ENCODE data around the gene PARD3B.

Gene PARD3B

DNA sequence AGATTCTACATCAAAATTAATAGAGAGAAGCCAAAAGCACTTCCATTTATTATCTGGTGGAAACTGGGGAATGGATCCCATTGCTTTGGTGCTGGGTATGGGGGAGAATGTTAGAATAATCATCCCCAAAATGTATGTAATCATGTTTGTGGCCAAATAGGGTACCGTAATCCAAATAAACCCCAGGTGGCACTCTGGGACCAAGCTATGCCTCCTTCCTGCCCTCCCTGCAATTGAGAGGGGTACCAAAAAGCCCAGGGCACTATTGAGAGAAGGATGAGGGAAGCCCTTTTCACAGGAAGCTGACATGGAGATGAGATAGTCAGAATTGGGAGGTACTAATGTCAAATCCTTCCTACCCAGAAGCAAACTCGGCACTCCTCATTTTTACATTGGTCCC, 1051.3 kb downstream of the PARD3B start:
- DNase-seq: no peak

- DNase-seq: no peak
Measured at GRCh38 chr2:205605638-205606304, 1060.5 kb downstream of the PARD3B start.

DNA sequence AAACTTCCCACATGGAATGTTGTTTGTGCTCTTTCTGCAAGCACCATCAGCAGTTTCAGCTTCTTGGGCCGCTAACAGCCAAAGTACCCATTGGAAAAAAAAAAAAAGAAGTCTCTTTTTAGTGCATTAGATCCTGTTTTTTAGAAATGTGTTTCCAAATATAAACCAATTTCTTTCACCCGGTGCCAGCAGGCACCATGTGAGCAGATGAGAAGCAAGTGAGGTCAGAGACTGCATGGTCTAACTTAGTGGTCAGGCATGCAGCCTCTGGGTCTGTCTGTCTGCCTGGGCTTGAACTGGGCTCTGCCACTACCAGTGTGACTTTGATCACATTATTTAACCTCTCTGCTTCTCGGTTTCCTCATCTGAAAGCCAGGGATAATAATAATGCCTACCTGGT, 1061.9 kb downstream of the PARD3B start:
- no peak for DNase-seq

DNA sequence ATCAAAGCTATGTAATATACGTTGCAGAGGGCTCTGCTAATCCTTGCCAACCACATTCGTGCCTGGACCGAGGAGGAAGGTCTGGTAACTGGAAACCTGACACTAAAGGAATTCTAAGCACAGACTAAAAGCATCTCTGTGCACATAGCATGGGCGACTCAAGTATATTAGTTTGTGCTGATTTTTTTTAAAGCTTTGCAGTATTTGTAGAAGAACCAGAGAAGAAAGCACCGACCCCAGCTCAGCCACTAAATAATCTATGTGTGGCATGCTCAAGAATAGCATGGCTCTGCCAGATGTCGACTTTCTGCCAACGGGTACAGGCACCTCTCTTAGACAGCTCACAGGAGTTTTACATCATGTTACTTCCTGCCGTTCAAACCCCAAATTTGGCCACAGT, 1063.8 kb downstream of the PARD3B start:
- DNase-seq: no peak

DNA sequence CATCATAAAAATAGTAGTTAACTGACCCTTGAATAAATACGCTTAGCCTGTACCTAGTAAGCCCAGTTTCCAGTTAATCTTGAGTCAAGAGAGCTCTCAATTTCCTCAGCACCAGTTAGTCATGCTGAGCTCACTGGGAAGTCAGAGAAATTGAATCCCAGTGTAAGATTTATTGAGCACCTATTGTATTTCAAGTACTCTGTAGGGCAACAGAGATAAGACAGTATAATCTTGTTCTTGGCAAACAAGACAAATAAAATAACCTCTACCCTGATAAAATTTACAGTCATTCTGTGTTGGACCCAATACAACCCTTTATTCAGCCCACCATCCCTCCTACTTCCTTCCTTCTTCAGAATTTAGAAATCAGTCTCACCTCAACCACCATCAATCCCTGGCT, 1065.2 kb downstream of the PARD3B start:
- no peak for DNase-seq

DNA sequence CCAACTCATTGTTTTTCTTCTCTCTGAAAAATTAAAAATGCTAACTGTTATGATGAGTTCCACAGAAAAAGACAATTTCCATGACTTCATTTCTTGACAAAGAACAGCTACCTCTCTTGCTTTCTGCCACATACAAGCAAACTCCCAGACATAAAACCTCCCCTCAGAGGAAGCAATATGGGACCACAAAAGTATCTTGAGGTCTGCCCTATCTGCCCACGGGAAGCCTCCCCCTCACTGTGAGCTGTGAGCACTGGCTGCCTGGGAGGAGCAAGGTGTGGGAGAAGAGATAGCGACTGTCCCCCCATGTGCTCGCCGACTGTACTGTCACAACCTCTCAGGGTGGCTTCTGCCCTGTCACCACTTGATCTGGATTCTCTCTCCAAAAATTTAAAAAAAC, 1067.4 kb downstream of the PARD3B start:
- no peak for DNase-seq

- DNase-seq: no peak
Measured at GRCh38 chr2:205613970-205614559, 1068.8 kb downstream of the PARD3B start.

DNA sequence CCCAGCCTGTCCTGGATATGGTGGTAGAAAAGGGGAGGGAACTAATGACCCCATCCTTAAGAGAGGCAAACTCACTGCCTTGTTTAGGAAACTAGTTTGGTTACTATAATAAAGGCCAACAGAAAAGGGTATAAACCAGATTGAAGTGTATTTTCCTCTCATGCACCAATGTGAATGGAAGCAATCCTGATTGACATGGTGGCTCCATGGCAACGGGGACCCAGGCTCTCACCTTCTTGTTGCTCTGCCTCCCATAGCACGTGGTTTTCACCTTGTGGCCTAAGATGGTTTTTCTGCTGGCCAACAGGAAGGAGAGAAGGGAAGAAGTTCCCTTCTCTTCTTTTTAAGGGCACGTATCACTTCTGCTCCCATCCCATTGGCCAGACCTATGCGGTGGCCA, 1069.7 kb downstream of the PARD3B start:
- no peak for DNase-seq

GRCh38 chr2:205617905-205618304, 1072.6 kb downstream of the PARD3B start:
- no peak for DNase-seq

DNA sequence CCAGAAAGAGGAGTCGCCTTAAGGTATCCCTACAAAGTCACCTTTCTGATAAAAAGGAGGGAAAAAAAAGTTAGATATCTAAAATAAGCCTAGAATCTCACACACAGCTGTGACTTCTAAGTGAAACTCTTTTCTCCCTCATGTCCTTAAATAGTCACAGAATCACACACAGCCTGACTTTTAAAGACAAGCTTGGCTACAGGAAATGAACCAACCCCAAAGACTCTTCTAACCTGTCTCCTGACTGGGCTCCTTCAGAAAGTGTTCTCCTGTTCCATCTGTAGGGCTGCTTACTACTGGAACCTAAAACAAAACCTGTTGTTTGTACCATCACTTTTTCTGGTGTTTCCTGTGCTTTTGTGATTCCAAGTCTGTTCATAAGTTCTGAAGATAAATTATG, 1074.3 kb downstream of the PARD3B start:
- DNase-seq: no peak

DNA sequence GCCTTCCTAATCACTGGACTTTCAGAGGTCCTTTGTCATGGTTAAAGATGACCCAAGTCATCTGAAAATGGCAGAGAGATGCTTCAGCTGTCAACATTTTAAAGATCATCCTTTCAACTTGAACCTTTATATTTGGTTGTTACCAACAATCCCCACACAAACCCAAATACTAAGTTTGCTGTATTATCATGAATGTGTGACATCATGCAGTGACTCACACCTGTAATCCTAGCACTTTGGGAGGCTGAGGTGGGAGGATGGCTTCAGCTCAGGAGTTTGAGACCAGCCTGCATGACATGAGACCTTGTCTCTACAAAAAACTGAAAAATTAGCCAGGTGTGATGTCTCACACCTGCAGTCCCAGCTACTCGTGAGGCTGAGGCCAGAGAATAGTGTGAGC, 1081.8 kb downstream of the PARD3B start:
- DNase-seq: no peak

DNA sequence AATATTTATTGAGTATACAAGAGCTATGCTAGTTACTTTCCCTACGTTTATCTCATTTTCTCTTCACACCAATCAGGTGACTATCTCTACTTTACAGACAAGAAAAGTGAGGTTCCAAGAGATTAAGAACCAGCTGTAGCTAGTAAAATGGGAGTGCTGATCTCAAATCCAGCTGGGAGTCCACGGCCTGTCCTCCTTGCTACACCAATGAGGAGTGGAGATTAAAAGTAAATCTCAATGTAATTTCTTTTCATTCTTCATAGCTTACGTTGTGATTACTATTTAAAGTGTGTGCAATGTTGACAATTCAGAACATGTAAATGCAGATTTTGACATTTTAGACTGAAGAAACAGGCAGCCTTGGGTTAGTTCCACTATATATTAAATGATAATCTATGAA, 1083.1 kb downstream of the PARD3B start:
- DNase-seq: no peak

- no peak for DNase-seq
Measured at GRCh38 chr2:205629091-205629776, 1084.0 kb downstream of the PARD3B start.

DNA sequence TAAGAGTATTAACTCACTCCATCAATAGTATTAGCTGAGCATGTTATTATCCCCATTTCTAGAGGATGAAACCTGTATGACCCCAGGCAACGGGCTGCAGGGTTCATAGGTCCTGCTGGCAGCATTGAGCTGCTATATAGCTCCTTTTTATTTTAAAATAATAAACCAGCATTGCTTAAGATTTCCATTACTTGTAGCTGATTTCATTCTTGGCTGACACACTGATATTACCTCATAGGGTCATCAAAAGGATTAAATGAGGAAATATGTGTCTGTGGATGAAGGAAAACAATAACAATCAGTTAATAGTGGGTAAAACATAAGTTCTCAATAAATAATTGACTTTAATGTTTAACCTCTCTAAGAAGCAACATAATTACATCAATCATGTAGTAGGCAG, 1088.7 kb downstream of the PARD3B start:
- DNase-seq: no peak

GRCh38 chr2:205636549-205637319, 1091.5 kb downstream of the PARD3B start:
- DNase-seq: no peak

DNA sequence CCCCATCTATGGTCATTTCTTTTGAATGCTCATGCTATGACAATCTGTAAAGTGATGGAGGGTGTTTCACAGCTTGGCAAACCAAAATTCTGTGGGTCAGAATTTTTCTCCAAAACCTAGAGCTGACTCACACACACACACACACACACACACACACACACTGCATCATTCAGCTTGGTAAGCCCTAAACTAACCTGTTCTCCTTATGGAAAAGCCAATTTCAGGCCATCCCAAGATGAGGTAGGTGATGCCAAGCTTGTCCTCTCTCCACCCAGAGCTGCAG, 1092.0 kb downstream of the PARD3B start:
- DNase-seq: no peak

DNA sequence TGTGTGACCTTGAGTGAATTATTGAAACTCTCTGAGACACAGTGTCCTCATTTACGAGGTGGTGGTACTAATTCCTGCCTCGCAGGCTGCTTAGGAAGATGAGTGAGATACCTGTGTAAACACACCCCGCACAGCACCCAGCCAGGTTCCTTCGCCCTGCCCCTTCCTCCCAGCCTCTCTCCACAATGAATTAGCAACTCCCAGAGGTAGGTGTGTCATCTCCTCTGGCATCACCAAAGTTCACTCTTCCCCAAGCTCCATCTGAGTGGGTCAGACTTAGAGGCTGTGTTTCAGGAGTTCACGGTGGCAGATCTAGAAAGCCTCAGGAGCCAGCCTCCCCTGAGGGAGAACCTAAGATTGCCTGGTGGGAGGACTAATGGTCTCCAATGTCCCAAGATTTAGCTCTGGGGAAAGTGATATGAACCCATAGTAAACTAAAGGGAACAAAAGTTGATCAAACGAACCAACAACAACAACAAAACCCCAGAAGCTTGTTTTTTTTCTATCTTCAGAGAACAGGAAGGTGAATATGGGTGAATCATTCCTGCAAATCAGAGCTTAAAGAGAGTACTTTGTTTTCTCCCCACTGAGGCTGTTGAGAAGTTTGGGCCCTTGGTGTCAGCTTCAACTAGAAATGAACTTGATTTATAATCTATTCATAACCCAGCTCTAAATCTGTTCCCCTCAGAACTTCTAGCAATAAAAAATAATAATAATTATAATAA, 1092.7 kb downstream of the PARD3B start:
- no peak for DNase-seq

- DNase-seq: no peak
Measured at GRCh38 chr2:205640716-205641115, 1095.4 kb downstream of the PARD3B start.

GRCh38 chr2:205642599-205643356, 1097.5 kb downstream of the PARD3B start:
- DNase-seq: no peak

- DNase-seq: no peak
Measured at GRCh38 chr2:205643391-205643885, 1098.2 kb downstream of the PARD3B start.

DNA sequence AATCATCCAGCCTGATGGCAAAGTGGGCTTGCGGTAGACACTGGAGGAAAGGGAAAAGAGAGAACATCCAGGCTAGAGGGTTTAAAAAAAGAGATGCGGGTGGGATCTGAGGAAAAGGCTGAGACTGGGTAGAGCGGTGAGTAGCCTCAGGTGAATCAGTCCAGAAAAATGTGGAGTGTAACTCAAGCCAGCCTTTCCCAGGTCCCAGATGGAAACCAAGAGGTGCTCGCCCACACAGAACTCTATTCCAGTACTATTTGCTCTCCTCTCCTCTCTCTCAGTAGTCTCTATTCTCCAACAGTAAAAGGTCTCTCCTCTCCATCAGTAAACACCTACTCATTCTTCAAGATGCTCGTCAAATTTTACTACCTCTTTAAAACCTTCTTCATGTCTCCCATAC, 1098.7 kb downstream of the PARD3B start:
- DNase-seq: no peak

DNA sequence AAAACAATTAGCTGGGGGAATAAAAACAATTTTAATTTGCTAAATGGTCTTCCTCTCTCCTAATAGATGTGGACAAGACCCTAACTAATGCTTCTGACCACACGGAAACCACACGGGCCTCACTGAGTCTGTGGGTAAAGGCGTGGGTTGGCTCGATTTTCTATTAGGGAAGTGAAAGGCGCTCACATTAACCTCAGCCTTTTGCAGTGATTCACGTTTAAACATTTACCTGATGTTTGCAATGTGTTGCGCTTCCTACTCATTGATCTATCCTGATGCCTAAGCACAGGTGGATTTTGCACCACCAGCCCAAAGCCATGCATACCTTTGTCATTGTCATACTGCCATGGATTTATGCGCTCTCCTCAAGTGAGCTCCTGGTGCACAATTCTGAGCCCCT, 1101.4 kb downstream of the PARD3B start:
- DNase-seq: no peak

Data from NCI-H2081 treated with DMSO at 0.1 percent for 48 hours (cell line).